ENCODE measurements around the gene ALPK1.
A peak's percentile ranks its signal among the peaks of the same experiment; 100 is the strongest.

ALPK1 gene

DNA sequence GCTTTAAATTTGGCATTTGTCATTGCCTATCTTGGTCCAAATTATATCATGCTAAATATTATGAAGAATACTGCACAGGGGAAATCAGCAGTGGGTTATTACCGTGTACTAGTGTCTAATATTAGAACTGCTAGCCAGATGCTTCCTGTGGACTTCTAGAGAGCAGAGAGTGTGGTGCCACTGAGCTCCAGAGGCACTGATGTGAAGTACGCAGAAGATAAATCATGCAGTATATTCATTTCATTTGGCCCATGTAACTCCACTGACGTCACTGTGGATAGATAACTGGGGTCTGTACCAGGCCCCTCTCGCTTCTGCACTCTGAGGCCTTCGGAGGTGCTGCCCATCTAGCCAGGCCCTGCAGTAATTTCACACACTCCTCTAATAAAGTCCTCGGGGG lies 80.0 kb downstream of the ALPK1 start:
- TF ChIP-seq, protein P1, sequence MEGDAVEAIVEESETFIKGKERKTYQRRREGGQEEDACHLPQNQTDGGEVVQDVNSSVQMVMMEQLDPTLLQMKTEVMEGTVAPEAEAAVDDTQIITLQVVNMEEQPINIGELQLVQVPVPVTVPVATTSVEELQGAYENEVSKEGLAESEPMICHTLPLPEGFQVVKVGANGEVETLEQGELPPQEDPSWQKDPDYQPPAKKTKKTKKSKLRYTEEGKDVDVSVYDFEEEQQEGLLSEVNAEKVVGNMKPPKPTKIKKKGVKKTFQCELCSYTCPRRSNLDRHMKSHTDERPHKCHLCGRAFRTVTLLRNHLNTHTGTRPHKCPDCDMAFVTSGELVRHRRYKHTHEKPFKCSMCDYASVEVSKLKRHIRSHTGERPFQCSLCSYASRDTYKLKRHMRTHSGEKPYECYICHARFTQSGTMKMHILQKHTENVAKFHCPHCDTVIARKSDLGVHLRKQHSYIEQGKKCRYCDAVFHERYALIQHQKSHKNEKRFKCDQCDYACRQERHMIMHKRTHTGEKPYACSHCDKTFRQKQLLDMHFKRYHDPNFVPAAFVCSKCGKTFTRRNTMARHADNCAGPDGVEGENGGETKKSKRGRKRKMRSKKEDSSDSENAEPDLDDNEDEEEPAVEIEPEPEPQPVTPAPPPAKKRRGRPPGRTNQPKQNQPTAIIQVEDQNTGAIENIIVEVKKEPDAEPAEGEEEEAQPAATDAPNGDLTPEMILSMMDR (IDR thresholded peaks at IDR 0.05; ENCODE audit: insufficient read depth, low read depth, low read length, missing control alignments), result no peak
- DNase-seq (ENCODE audit: low read depth), result peak; percentile 9
- no peak overlapping the region for H3K4me3 ChIP-seq (ENCODE audit: low read depth, low read length)

DNA sequence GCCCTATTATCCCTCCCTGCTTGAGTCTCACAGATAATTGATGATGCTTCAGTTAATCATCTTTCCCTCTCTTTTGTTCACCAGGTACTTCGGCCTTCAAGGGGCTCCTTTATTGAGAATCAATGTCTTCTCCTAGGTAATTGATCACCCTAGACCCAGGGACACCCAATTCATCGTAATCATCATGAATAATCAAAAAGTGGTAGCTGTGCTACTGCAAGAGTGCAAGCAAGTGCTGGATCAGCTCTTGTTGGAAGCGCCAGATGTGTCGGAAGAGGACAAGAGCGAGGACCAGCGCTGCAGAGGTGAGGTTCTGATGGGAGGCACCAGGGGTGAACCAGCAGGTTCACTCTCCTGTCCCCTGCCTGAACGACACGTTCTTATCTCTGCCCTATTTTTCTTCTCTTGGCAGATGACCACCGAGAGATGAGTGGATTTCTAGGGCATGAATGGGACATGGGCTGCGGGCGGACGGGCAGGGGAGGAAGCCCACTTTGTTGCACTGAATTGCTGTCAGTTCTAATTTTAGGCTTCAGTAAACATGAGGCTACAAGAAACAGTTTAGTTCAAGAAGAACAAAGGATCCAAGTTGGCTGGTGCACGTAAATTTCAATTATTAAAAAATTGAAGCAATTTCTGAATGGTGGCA lies 80.5 kb downstream of the ALPK1 start:
- TF ChIP-seq, protein P1 (IDR thresholded peaks at IDR 0.05; ENCODE audit: insufficient read depth, low read depth, low read length, missing control alignments), result no peak
- H3K4me3 ChIP-seq (ENCODE audit: low read depth, low read length), result no peak overlapping the region
- no peak for DNase-seq (ENCODE audit: low read depth)

DNA sequence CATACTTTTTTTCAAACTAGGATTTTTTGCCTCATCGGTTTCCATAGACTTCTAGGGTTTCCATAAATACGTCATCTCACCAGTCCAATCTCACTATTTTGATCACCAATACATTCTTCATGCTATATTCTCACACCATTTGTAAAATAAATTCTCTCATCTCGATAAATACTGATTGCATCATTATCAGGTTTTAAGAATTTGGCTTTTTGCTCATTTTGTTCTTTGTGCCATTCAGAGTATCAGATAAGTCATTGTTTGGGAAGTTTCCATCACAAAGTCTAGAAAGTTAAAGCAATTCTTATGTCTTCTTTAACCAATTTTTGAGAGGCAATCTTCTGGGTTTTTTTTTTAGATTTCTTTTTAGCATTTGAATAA lies 81.1 kb downstream of the ALPK1 start:
- TF ChIP-seq, protein P1 (IDR thresholded peaks at IDR 0.05; ENCODE audit: insufficient read depth, low read depth, low read length, missing control alignments), result no peak

DNA sequence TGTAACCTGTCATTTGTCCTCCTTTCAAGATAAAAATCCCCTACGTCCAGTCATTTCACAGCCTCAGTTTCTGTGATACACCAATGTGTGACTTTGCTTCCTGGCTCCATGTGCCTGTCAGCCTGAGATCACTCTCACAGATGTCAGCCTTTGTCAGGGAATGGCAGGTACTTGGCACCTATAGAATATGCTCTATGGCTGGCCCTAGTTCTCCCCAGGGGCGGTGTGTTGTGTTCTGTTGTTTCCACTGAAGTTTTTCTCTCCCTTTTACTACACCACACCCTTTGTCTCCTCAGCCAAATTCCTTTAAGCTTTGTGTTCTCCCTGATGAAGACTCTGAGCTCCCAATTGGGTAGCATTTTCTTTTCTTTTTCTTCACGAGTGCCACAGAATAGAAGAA lies 81.7 kb downstream of the ALPK1 start:
- H3K4me3 ChIP-seq (ENCODE audit: low read depth, low read length), result no peak overlapping the region
- peak; percentile 9 for DNase-seq (ENCODE audit: low read depth)
- TF ChIP-seq, protein P1 (IDR thresholded peaks at IDR 0.05; ENCODE audit: insufficient read depth, low read depth, low read length, missing control alignments), result no peak

More for the DNA sequence above, 81.1 kb downstream of the ALPK1 start:
- no peak for DNase-seq (ENCODE audit: low read depth)
- H3K4me3 ChIP-seq (ENCODE audit: low read depth, low read length), result no peak overlapping the region

DNA sequence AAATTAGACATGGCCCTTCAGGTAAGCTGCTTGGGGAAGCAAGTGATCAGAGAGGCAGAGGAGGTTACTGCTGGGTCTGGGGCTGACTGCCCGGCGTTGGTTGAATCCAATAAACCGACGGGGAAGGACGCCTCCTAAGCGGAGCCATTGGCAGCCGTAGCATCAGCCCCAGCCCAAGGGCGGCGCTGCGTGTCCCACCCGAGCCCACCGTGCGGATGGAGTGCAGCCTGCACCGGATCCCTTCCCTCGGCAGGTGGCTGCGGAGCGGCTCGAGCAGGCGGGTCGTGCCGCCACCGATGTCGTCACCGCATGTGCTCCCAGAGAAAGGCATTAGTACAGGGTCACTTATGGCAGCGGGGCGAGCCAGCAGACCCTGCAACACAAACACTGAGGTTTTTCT lies 82.1 kb downstream of the ALPK1 start:
- no peak overlapping the region for H3K4me3 ChIP-seq (ENCODE audit: low read depth, low read length)
- DNase-seq (ENCODE audit: low read depth), result no peak
- TF ChIP-seq, protein P1 (IDR thresholded peaks at IDR 0.05; ENCODE audit: insufficient read depth, low read depth, low read length, missing control alignments), result no peak

DNA sequence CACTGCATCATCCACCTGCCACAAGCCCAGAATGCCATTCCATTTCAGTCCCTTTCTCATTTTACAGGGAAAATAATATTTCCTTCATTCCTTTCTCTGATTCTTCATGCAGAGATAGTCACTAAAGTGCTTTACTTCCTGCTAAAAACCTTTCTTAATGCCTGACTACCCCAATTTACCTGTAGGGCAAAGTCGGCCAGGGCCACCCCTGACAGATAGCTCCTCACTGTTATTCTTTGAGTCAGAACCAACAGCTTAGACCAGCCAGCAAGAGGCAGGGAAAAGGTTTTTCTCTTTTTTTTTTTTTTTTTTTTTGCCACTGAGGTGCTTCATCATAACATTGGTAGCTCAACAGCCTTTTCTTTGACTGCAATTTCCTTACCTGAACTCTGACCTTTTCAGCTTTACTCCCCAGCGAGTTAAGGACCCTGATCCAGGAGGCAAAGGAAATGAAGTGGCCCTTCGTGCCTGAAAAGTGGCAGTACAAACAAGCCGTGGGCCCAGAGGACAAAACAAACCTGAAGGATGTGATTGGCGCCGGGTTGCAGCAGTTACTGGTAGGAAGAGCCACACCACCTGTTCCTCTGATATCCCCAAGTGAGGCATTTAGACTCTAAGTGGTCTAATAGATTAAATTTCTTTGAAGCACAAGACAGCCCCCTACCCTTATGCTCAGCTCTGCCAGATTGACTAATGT lies 85.0 kb downstream of the ALPK1 start:
- DNase-seq (ENCODE audit: low read depth), result no peak
- TF ChIP-seq, protein P1 (IDR thresholded peaks at IDR 0.05; ENCODE audit: insufficient read depth, low read depth, low read length, missing control alignments), result no peak
- H3K4me3 ChIP-seq (ENCODE audit: low read depth, low read length), result no peak overlapping the region

Data from GM12865 (cell line).